ENCODE results near the gene MTCP1. TPM values are rescaled to one million over a fixed set of nuclear protein-coding genes. Genes with fewer than 3 reads are reported as not detected.

The MTCP1 gene
- total and polyA plus RNA-seq, 2 experiments from 2014 or later, result 0.83 to 17.7 TPM

DNA sequence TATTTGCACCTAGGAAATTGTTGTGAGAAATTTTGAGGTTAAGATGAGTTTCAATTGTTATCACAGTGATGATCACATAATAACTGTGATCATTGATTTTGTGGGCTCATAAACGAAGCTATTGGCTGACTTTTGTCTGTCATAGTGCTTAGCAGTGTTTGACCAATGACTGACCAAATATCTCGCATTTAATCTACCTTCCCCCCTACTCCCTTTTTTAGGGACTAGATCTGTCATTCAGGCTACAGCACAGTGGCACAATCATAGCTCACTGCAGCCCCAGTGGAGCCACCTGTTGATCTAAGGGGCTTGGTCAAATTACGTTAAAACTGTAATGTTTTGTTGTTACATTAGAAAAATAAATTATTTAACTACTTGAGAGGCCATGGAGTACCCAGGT, 42.8 kb downstream of the MTCP1 start:
- Mint-ChIP-seq H3K27ac (no peak overlapping the region), H3K27me3 (ENCODE audit: insufficient read depth, low read depth, poor library complexity) (peaks cover 7% of the 10 kb centered on the region), H3K9me3 (no peaks in the 10 kb centered on the region; the same call in 2 of the 3 replicates), H3K4me1 (peaks cover 10% of the 10 kb centered on the region; the same call in 2 of the 3 replicates), H3K36me3 (ENCODE audit: low read depth) (no peaks in the 10 kb centered on the region), H3K4me3 (peak overlapping the region; percentile 82; the same call in 2 of the 3 replicates)
- ATAC-seq (no peak), DNase-seq (ENCODE audit: low spot score) (no peak)
- Histone ChIP-seq H3K9me2 (ENCODE audit: insufficient read depth) (no peaks in the 10 kb centered on the region), H3K4me1 (ENCODE audit: insufficient read depth) (0 out of 2 replicates have a peak, but pooled peaks cover 4% of the 10 kb centered on the region), H3K36me3 (ENCODE audit: insufficient read depth) (no peaks in the 10 kb centered on the region), H3K27me3 (ENCODE audit: insufficient read depth) (no peaks in the 10 kb centered on the region), H3K27ac (ENCODE audit: low read depth) (no peak overlapping the region), H3K79me2 (replicated peaks; ENCODE audit: insufficient read depth) (peaks cover 43% of the 10 kb centered on the region), H3K4me2 (peak overlapping the region; percentile 82), H3F3A (replicated peaks; ENCODE audit: low read depth) (no peaks in the 10 kb centered on the region), H3K4me3 (peak overlapping the region; percentile 84), H4K20me1 (replicated peaks; ENCODE audit: insufficient read depth) (no peaks in the 10 kb centered on the region), H2AFZ (no peak overlapping the region)
- TF ChIP-seq ZNF331 (CRISPR knock-in tag; IDR thresholded peaks at IDR 0.05; ENCODE audit: low read depth) (no peak), ZNF114 (CRISPR knock-in tag; IDR thresholded peaks at IDR 0.05) (no peak), POLR2AphosphoS5 (IDR thresholded peaks at IDR 0.05; ENCODE audit: low read depth) (no peak), CREB1 (CRISPR knock-in tag; IDR thresholded peaks at IDR 0.05; ENCODE audit: low read depth) (no peak), EZH2 (IDR thresholded peaks at IDR 0.05; ENCODE audit: low read depth, unreplicated experiment) (no peak), EZH2phosphoT487 (IDR thresholded peaks at IDR 0.05; ENCODE audit: unreplicated experiment) (no peak), JUNB (IDR thresholded peaks at IDR 0.05; ENCODE audit: unreplicated experiment) (no peak), STAT1 (IDR thresholded peaks at IDR 0.05; ENCODE audit: unreplicated experiment) (no peak), NANOG (IDR thresholded peaks at IDR 0.05; ENCODE audit: borderline replicate concordance) (no peak)
- TF ChIP-seq, protein P1, sequence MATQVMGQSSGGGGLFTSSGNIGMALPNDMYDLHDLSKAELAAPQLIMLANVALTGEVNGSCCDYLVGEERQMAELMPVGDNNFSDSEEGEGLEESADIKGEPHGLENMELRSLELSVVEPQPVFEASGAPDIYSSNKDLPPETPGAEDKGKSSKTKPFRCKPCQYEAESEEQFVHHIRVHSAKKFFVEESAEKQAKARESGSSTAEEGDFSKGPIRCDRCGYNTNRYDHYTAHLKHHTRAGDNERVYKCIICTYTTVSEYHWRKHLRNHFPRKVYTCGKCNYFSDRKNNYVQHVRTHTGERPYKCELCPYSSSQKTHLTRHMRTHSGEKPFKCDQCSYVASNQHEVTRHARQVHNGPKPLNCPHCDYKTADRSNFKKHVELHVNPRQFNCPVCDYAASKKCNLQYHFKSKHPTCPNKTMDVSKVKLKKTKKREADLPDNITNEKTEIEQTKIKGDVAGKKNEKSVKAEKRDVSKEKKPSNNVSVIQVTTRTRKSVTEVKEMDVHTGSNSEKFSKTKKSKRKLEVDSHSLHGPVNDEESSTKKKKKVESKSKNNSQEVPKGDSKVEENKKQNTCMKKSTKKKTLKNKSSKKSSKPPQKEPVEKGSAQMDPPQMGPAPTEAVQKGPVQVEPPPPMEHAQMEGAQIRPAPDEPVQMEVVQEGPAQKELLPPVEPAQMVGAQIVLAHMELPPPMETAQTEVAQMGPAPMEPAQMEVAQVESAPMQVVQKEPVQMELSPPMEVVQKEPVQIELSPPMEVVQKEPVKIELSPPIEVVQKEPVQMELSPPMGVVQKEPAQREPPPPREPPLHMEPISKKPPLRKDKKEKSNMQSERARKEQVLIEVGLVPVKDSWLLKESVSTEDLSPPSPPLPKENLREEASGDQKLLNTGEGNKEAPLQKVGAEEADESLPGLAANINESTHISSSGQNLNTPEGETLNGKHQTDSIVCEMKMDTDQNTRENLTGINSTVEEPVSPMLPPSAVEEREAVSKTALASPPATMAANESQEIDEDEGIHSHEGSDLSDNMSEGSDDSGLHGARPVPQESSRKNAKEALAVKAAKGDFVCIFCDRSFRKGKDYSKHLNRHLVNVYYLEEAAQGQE (IDR thresholded peaks at IDR 0.05; ENCODE audit: unreplicated experiment), result no peak
- TF ChIP-seq, protein P2, sequence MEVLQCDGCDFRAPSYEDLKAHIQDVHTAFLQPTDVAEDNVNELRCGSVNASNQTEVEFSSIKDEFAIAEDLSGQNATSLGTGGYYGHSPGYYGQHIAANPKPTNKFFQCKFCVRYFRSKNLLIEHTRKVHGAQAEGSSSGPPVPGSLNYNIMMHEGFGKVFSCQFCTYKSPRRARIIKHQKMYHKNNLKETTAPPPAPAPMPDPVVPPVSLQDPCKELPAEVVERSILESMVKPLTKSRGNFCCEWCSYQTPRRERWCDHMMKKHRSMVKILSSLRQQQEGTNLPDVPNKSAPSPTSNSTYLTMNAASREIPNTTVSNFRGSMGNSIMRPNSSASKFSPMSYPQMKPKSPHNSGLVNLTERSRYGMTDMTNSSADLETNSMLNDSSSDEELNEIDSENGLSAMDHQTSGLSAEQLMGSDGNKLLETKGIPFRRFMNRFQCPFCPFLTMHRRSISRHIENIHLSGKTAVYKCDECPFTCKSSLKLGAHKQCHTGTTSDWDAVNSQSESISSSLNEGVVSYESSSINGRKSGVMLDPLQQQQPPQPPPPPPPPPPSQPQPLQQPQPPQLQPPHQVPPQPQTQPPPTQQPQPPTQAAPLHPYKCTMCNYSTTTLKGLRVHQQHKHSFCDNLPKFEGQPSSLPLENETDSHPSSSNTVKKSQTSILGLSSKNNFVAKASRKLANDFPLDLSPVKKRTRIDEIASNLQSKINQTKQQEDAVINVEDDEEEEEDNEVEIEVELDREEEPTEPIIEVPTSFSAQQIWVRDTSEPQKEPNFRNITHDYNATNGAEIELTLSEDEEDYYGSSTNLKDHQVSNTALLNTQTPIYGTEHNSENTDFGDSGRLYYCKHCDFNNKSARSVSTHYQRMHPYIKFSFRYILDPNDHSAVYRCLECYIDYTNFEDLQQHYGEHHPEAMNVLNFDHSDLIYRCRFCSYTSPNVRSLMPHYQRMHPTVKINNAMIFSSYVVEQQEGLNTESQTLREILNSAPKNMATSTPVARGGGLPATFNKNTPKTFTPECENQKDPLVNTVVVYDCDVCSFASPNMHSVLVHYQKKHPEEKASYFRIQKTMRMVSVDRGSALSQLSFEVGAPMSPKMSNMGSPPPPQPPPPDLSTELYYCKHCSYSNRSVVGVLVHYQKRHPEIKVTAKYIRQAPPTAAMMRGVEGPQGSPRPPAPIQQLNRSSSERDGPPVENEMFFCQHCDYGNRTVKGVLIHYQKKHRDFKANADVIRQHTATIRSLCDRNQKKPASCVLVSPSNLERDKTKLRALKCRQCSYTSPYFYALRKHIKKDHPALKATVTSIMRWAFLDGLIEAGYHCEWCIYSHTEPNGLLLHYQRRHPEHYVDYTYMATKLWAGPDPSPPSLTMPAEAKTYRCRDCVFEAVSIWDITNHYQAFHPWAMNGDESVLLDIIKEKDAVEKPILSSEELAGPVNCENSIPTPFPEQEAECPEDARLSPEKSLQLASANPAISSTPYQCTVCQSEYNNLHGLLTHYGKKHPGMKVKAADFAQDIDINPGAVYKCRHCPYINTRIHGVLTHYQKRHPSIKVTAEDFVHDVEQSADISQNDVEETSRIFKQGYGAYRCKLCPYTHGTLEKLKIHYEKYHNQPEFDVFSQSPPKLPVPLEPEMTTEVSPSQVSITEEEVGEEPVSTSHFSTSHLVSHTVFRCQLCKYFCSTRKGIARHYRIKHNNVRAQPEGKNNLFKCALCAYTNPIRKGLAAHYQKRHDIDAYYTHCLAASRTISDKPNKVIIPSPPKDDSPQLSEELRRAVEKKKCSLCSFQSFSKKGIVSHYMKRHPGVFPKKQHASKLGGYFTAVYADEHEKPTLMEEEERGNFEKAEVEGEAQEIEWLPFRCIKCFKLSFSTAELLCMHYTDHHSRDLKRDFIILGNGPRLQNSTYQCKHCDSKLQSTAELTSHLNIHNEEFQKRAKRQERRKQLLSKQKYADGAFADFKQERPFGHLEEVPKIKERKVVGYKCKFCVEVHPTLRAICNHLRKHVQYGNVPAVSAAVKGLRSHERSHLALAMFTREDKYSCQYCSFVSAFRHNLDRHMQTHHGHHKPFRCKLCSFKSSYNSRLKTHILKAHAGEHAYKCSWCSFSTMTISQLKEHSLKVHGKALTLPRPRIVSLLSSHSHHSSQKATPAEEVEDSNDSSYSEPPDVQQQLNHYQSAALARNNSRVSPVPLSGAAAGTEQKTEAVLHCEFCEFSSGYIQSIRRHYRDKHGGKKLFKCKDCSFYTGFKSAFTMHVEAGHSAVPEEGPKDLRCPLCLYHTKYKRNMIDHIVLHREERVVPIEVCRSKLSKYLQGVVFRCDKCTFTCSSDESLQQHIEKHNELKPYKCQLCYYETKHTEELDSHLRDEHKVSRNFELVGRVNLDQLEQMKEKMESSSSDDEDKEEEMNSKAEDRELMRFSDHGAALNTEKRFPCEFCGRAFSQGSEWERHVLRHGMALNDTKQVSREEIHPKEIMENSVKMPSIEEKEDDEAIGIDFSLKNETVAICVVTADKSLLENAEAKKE (CRISPR knock-in tag; IDR thresholded peaks at IDR 0.05), result no peak
- TF ChIP-seq, protein P3, sequence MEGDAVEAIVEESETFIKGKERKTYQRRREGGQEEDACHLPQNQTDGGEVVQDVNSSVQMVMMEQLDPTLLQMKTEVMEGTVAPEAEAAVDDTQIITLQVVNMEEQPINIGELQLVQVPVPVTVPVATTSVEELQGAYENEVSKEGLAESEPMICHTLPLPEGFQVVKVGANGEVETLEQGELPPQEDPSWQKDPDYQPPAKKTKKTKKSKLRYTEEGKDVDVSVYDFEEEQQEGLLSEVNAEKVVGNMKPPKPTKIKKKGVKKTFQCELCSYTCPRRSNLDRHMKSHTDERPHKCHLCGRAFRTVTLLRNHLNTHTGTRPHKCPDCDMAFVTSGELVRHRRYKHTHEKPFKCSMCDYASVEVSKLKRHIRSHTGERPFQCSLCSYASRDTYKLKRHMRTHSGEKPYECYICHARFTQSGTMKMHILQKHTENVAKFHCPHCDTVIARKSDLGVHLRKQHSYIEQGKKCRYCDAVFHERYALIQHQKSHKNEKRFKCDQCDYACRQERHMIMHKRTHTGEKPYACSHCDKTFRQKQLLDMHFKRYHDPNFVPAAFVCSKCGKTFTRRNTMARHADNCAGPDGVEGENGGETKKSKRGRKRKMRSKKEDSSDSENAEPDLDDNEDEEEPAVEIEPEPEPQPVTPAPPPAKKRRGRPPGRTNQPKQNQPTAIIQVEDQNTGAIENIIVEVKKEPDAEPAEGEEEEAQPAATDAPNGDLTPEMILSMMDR (conservative IDR thresholded peaks at IDR 0.05; ENCODE audit: low read depth in 2 of 2), result no peak; a peak in 1 of 4 replicates
- TF ChIP-seq, protein P4, sequence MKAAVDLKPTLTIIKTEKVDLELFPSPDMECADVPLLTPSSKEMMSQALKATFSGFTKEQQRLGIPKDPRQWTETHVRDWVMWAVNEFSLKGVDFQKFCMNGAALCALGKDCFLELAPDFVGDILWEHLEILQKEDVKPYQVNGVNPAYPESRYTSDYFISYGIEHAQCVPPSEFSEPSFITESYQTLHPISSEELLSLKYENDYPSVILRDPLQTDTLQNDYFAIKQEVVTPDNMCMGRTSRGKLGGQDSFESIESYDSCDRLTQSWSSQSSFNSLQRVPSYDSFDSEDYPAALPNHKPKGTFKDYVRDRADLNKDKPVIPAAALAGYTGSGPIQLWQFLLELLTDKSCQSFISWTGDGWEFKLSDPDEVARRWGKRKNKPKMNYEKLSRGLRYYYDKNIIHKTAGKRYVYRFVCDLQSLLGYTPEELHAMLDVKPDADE (IDR thresholded peaks at IDR 0.05), result no peak
